ENCODE results near the gene GMDS. TPM values are rescaled to one million over a fixed set of nuclear protein-coding genes. Genes with fewer than 3 reads are reported as not detected.

GMDS gene
- total RNA-seq, 2 experiments from 2014 or later = 29.2 to 34.3 TPM

DNA sequence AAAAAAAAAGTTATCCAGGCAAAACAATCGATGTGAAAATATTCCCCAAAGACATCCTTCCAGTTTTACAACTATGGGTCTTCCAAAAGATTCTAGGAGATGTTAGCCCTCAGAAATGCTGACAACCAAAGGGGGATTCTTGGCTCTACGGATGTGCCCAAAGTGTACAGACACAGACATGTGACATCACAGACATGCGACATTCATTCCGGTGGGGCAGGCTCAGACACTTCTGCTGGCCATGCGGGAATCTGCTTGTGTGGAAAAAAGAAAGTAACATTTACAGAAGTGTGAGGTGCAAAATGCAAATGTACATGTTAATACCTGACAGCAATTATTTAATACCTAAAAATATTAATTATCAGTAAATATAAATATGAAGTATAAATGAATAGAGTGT lies 367.1 kb downstream of the GMDS start:
- Mint-ChIP-seq H3K27ac (no peak overlapping the region), H3K27me3 (no peaks in the 10 kb centered on the region), H3K9me3 (no peaks in the 10 kb centered on the region), H3K4me1 (no peaks in the 10 kb centered on the region), H3K36me3 (no peaks in the 10 kb centered on the region), H3K4me3 (no peak overlapping the region)
- ATAC-seq (ENCODE audit: low read depth) = no peak
- POLR2A ChIA-PET = no interaction called here
- no peak for DNase-seq

DNA sequence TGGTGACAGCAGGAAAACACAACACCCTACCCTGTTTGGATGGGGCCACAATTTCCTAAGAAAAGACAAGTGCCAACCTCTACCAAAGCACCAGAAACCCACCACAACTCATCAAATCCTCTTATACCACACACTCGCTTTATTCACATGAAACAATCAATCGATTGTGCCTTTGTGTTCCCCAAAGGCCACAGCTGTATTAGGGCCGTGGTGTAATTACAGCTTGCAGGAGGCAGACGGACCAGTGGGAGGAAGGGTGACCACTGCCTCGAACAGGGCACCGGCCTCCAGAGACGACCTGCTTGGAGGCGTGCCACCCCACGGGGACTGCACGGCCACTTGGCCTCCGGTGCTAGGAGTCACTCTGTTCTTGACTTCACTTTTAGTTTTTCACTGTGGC lies 371.6 kb downstream of the GMDS start:
- Mint-ChIP-seq H3K9me3 (no peaks in the 10 kb centered on the region), H3K4me1 (peaks cover 3% of the 10 kb centered on the region), H3K27ac (no peak overlapping the region), H3K27me3 (no peaks in the 10 kb centered on the region), H3K36me3 (no peaks in the 10 kb centered on the region), H3K4me3 (no peak overlapping the region)
- ATAC-seq (ENCODE audit: low read depth) (no peak), DNase-seq (no peak)
- POLR2A ChIA-PET = no interaction called here

DNA sequence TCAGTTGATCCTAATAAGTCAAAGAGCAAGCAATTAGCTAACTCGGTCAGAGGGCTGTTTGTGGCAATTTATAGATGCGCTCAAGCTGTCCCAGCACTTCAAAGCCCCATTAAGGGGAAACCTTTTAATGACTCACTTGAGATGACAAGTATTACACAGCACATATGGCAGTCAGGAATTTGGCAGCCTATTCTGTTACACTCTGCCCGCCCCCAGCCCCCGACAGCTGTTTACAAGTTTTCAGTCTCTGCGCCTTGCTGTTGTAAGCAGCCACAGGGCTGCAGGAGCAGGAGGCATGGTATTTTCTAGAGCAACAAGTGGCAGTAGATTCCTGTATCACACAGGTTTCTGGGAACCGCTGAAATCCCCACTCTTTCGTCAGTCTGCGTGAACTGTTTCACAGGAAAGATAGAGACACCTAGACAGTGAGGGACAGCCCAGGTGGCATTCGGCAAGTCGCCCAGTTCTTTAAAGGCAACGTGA lies 372.7 kb downstream of the GMDS start:
- ATAC-seq (ENCODE audit: low read depth) = no peak
- H3K9me3 Mint-ChIP-seq = no peaks in the 10 kb centered on the region
- POLR2A ChIA-PET = no interaction called here
- DNase-seq = no peak
- H3K4me1 Mint-ChIP-seq = peaks cover 3% of the 10 kb centered on the region
- H3K4me3 Mint-ChIP-seq = no peak overlapping the region
- H3K36me3 Mint-ChIP-seq = no peaks in the 10 kb centered on the region
- no peak overlapping the region for H3K27ac Mint-ChIP-seq
- no peaks in the 10 kb centered on the region for H3K27me3 Mint-ChIP-seq

DNA sequence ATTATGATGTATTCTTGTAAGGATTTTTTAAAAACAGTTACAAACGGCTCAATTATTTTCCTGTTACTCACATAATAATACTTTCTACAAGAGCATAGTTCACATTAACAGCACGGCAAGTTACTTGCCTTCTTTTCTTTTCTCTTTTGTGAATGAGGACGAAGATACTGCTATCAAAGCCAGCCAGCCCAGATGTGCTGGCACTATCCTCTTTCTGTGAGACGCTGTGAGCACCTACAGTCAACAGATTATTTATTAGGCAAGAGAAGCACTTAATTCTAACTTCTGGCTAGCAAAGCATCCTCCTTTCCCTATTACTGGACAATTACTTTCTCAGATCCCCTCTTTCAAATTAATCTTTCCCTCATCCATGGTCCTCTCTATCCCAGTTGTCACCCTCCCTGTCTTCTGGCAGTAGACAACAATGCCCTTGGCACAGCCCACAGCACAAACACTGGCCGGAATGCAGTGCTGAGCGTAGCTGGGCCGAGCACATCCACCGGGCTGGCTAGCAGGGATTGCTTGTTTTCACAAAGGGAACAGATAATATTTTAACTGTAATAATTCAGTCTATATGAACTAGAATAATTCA lies 373.6 kb downstream of the GMDS start:
- no peak overlapping the region for H3K27ac Mint-ChIP-seq
- H3K4me1 Mint-ChIP-seq = peaks cover 3% of the 10 kb centered on the region
- POLR2A ChIA-PET = no interaction called here
- ATAC-seq (ENCODE audit: low read depth) (no peak), DNase-seq (no peak)
- H3K27me3 Mint-ChIP-seq = no peaks in the 10 kb centered on the region
- H3K9me3 Mint-ChIP-seq = no peaks in the 10 kb centered on the region
- H3K4me3 Mint-ChIP-seq = no peak overlapping the region
- no peaks in the 10 kb centered on the region for H3K36me3 Mint-ChIP-seq

DNA sequence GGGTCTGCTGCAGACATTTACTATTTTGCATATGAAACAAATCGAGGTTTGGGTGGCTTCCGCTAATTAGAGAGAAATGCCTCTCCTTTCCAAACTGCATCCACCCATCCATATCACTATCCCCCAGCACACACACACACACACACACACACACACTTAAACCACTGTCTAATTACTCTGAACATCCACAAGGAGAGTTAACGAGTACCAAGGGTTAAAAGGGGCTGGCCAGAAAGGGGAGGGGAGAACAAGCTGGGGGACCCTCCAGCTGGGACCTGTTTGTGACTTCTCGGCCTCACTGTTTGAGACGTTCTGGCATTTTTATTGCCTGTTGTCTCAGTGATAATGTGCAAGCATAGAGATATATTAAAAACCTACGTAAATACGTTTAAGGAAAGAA lies 374.5 kb downstream of the GMDS start:
- POLR2A ChIA-PET = no interaction called here
- DNase-seq (no peak), ATAC-seq (ENCODE audit: low read depth) (no peak)
- H3K27me3 Mint-ChIP-seq = no peaks in the 10 kb centered on the region
- H3K27ac Mint-ChIP-seq = no peak overlapping the region
- H3K4me1 Mint-ChIP-seq = peaks cover 3% of the 10 kb centered on the region
- no peak overlapping the region for H3K4me3 Mint-ChIP-seq
- H3K36me3 Mint-ChIP-seq = no peaks in the 10 kb centered on the region
- H3K9me3 Mint-ChIP-seq = no peaks in the 10 kb centered on the region

DNA sequence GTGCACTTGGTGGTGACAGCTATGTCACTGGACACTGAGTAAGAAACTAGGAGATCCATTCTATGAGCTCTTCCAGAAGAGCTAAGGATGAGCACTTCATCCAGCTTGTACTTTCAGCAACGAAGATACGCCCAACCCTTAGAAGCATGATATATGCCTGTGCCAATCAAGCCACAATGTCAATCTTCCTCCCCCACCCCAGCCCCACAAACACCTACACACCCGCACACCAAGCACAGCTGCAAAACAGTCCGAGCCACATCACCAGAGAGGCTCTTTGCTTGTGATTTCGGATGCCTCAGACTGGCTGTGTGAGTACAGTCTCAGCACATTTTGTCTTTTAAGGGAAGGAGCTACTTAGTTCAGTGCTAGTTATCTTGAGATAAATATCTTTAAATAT lies 375.2 kb downstream of the GMDS start:
- Mint-ChIP-seq H3K9me3 (no peaks in the 10 kb centered on the region), H3K27ac (no peak overlapping the region), H3K36me3 (no peaks in the 10 kb centered on the region), H3K4me3 (no peak overlapping the region), H3K27me3 (no peaks in the 10 kb centered on the region), H3K4me1 (peaks cover 3% of the 10 kb centered on the region)
- POLR2A ChIA-PET = no interaction called here
- ATAC-seq (ENCODE audit: low read depth) (no peak), DNase-seq (no peak)

DNA sequence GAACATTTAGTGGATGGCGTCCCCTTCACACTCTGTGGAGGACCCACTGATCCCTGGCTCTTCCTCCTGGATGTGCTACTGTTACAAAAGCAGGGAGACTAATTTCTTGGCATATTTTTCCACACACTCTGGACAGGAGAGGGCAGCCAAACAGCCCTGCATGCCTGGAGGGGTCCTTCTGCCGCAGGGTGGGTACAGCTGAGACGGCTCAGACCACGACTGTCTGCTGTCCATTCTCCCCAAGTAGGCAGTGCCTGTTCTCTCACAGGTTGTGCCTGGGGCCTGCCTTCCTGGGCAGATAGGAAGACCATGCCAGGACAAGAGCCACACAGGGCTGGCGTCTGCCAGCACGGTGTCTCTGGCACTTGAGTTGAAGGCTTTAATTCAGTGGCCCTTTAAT lies 375.6 kb downstream of the GMDS start:
- H3K27ac Mint-ChIP-seq = no peak overlapping the region
- H3K4me1 Mint-ChIP-seq = peaks cover 3% of the 10 kb centered on the region
- no peaks in the 10 kb centered on the region for H3K9me3 Mint-ChIP-seq
- H3K27me3 Mint-ChIP-seq = no peaks in the 10 kb centered on the region
- POLR2A ChIA-PET = no interaction called here
- no peak for DNase-seq
- no peak for ATAC-seq (ENCODE audit: low read depth)
- H3K4me3 Mint-ChIP-seq = no peak overlapping the region
- no peaks in the 10 kb centered on the region for H3K36me3 Mint-ChIP-seq

DNA sequence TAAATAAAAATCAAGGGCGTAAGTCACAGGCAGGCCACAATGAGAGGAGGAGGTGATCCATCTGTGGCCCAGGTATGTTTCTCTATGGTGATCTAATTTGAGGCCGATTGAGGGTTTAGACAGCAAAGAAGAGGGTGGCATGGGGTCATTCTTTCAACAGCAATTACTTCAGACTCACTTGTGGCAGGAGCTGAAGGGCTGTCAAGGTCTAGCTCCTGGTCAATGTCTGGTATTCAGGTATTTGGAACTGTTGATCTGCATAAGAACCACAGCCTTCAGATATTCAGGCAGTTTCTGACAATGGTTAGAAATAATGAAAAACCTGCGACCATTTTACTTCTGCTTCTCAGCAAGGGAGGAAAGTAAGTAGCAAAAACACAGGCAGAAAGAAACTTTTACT lies 376.1 kb downstream of the GMDS start:
- H3K36me3 Mint-ChIP-seq = no peaks in the 10 kb centered on the region
- peaks cover 3% of the 10 kb centered on the region for H3K4me1 Mint-ChIP-seq
- H3K27ac Mint-ChIP-seq = no peak overlapping the region
- ATAC-seq (ENCODE audit: low read depth) = no peak
- no peak for DNase-seq
- H3K9me3 Mint-ChIP-seq = no peaks in the 10 kb centered on the region
- H3K27me3 Mint-ChIP-seq = no peaks in the 10 kb centered on the region
- no peak overlapping the region for H3K4me3 Mint-ChIP-seq
- POLR2A ChIA-PET = no interaction called here

DNA sequence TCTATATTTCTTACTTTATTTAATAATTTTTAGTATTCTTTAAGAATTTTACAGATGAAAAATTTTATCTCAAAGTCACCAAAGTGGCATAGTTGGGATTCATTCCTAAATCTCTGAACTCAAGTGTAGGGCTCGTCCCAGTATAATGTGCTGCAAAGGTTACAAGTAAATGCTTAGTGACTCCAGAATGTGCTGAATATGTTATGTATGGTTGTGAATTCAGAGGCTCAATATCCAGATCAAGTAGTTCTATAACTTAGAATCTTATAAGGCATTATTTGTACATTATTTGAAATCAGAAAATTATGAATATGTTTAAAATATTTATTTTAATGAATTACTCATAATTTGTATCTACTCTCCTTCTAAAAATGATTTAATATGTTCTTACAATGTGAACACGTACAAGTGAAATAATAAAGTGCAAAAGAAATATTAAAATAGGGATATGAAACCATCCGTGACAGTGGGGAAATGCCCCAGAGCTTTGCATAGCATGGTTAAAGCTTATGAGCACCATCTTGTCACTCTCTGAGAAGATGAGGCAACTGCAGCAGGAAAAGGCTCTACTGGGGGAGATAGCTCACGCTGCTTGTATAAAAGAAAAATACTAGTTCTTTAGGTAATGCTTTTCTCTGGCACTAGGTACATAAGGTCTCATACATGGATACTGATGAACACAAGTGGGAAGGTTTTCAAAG lies 376.7 kb downstream of the GMDS start:
- Mint-ChIP-seq H3K36me3 (no peaks in the 10 kb centered on the region), H3K4me1 (peaks cover 3% of the 10 kb centered on the region), H3K9me3 (no peaks in the 10 kb centered on the region), H3K27me3 (no peaks in the 10 kb centered on the region), H3K4me3 (no peak overlapping the region), H3K27ac (no peak overlapping the region)
- no peak for DNase-seq
- ATAC-seq (ENCODE audit: low read depth) = no peak
- POLR2A ChIA-PET = no interaction called here

DNA sequence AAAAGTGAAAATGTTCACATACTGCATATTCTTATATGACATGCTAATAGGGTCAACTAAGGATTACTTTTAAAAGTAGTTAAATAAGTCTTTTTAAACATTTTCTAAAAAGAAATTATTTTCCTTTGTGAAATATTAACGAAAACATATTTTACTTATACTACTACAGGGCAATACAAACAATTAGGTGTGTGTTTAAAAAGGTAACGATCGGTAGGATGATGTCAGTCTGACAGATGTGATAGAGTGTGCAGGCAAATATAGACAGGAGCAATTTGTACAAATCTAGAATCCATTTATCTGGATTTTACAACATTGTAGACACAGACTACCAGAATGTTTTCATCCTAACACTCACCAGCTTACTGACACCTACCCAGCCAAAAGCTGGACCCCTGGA lies 378.2 kb downstream of the GMDS start:
- ATAC-seq (ENCODE audit: low read depth) = no peak
- no peak for DNase-seq
- Mint-ChIP-seq H3K9me3 (no peaks in the 10 kb centered on the region), H3K27ac (no peak overlapping the region), H3K4me3 (no peak overlapping the region), H3K36me3 (no peaks in the 10 kb centered on the region), H3K4me1 (peaks cover 3% of the 10 kb centered on the region), H3K27me3 (no peaks in the 10 kb centered on the region)
- POLR2A ChIA-PET = no interaction called here

DNA sequence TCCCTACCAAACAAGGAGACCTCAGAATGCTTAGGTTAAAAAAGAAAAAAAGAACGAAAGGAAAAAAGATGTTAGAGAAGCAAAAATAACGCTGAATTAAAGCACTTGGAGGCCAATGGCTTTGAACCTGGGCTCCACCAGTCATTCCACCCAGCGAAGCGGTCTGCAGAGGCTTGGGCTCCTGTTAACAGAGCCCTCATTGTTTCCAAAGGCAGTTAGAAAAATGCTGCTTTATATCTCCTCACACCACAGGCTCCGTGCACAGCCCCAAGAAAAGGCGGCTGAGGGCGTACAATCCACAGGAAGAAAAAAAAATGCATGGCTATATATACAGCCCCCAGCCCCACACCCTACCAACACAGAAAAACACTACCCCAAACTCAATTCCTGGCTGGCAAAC lies 379.8 kb downstream of the GMDS start:
- no peak for ATAC-seq (ENCODE audit: low read depth)
- H3K9me3 Mint-ChIP-seq = no peaks in the 10 kb centered on the region
- H3K4me1 Mint-ChIP-seq = peaks cover 3% of the 10 kb centered on the region
- H3K4me3 Mint-ChIP-seq = no peak overlapping the region
- DNase-seq = no peak
- H3K27ac Mint-ChIP-seq = no peak overlapping the region
- no peaks in the 10 kb centered on the region for H3K27me3 Mint-ChIP-seq
- H3K36me3 Mint-ChIP-seq = no peaks in the 10 kb centered on the region
- POLR2A ChIA-PET = no interaction called here

DNA sequence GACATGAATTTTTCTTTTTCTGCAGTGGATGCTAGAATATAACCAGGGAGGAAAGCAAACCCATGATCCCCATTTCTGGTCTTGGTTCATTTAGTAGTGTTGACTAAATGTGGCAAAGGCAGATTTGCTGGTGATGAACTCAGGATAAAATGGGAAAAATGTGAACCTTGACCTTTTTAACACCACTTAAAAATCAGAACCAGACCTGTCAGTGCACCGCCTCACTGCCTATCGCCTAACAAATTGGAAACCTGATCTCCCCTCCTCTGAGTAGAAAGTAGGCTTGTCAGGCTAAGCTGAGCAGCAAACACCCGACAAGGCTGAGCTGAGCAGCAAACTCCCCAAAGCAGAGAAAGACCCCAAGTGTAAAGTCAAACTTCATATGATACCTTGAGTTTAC lies 380.9 kb downstream of the GMDS start:
- Mint-ChIP-seq H3K36me3 (no peaks in the 10 kb centered on the region), H3K27me3 (no peaks in the 10 kb centered on the region), H3K4me1 (no peaks in the 10 kb centered on the region), H3K27ac (no peak overlapping the region), H3K4me3 (no peak overlapping the region), H3K9me3 (no peaks in the 10 kb centered on the region)
- DNase-seq (no peak), ATAC-seq (ENCODE audit: low read depth) (no peak)
- POLR2A ChIA-PET = no interaction called here

DNA sequence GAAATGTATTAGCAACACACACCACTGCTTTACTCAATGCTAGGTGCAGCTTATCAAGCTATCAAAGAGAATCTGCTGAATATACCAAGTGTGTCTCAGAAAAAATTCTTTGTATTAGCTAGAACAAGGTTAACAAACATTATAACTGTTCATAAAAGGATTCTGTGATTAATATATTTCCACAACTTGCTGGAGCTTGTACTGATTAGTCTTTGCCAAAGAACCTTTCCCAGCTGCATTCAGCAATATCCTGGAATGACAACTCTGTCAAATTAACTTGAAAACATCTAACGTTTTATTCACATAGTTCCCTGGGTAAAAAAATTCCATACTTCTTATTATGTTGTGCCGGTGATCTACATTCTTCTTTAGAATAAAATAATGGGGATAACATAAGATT lies 383.0 kb downstream of the GMDS start:
- ATAC-seq (ENCODE audit: low read depth) = no peak
- H3K4me1 Mint-ChIP-seq = no peaks in the 10 kb centered on the region
- no peak overlapping the region for H3K27ac Mint-ChIP-seq
- DNase-seq = no peak
- no peak overlapping the region for H3K4me3 Mint-ChIP-seq
- H3K36me3 Mint-ChIP-seq = no peaks in the 10 kb centered on the region
- POLR2A ChIA-PET = no interaction called here
- no peaks in the 10 kb centered on the region for H3K27me3 Mint-ChIP-seq
- no peaks in the 10 kb centered on the region for H3K9me3 Mint-ChIP-seq

DNA sequence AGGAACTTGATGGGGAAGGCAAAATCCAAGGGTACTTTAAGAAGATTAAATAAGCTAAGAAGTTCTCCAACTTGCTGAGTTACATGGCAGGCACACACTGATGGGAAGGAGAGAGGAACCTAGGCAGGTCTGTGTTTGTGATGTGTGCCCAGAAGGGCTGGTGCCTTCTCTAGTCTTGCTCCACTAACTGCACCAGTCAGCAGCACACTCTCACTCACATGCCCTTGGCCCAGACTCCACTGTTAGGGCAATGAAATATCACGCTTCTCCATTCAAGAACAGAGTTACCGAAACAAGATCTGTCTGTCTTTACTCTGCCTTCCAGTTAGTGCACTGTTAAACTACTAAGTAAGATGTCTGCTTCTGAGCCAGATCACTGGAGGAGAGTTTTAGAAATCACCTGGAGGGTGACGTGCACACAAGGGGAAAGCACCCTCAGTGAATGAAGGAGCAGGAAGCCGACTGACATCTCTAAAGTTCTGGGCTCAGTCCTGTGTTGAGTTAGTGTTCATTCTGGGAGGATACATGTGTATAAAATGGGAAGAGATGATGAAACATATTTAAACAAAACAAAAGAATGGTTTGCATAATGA lies 384.6 kb downstream of the GMDS start:
- ATAC-seq (ENCODE audit: low read depth) = no peak
- POLR2A ChIA-PET = no interaction called here
- no peak overlapping the region for H3K4me3 Mint-ChIP-seq
- H3K27ac Mint-ChIP-seq = no peak overlapping the region
- no peak for DNase-seq
- no peaks in the 10 kb centered on the region for H3K36me3 Mint-ChIP-seq
- H3K27me3 Mint-ChIP-seq = no peaks in the 10 kb centered on the region
- no peaks in the 10 kb centered on the region for H3K9me3 Mint-ChIP-seq
- no peaks in the 10 kb centered on the region for H3K4me1 Mint-ChIP-seq

Measured in activated naive CD8-positive, alpha-beta T cell treated with anti-CD3 and anti-CD28 coated beads, Interleukin-2, amount 10 ng/mL, durations not matched to agents 7 days and 5 days (primary cell).